DMS 273 (cell line): Measurements from ENCODE around the gene VPS50.
A peak's percentile ranks its signal among the peaks of the same experiment; 100 is the strongest.

Experiments used
- DNase-seq: peaks from one replicate; lab custom pipeline; 2025; ENCODE audit not compliant: unreplicated experiment; lab: John Stamatoyannopoulos, UW

The VPS50 gene

GRCh38 chr7:93238131-93238530 is 6.0 kb downstream of the VPS50 start:
- no peak for DNase-seq

DNA sequence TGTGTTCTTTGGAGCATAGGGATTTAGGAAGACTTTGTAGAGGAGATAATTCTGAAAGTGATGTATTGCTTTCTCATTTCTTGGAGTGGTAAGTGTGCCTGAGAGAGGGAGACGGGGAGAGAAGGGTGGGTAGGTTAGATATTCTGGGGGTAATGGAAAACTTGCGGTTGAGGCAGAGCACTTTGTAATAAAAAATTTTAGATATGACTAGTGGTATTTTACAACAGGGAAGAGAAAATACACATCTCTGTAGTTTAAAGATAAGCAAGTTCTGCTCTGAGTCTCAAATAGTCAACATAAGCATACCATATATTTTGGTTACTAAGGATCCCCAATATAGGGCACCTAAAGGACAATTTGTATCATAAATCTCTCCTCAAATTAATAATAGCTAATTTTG is 6.6 kb downstream of the VPS50 start:
- DNase-seq = no peak

DNA sequence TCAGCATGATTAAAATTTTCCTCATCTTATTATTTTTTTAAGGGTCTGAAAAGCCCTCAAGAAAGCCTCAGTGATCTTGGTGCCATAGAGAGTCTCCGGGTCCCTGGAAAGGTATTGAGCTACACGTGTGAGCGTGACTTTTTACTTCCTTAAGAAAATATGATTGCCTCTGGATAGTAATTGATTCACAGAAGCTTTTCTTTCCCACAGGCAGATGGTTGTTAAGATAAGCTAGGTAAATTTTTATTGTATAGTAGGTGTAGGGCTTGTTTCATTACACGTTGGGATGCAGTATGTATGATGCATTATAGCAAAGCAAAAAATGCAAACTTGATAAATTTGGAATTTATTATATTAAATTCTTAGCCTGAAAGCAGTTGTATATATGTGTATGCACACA is 7.7 kb downstream of the VPS50 start:
- DNase-seq = no peak

GRCh38 chr7:93242106-93242505 is 9.9 kb downstream of the VPS50 start:
- no peak for DNase-seq

- DNase-seq = peak; percentile 68
Observed at GRCh38 chr7:93245525-93246432, 13.6 kb downstream of the VPS50 start.

DNA sequence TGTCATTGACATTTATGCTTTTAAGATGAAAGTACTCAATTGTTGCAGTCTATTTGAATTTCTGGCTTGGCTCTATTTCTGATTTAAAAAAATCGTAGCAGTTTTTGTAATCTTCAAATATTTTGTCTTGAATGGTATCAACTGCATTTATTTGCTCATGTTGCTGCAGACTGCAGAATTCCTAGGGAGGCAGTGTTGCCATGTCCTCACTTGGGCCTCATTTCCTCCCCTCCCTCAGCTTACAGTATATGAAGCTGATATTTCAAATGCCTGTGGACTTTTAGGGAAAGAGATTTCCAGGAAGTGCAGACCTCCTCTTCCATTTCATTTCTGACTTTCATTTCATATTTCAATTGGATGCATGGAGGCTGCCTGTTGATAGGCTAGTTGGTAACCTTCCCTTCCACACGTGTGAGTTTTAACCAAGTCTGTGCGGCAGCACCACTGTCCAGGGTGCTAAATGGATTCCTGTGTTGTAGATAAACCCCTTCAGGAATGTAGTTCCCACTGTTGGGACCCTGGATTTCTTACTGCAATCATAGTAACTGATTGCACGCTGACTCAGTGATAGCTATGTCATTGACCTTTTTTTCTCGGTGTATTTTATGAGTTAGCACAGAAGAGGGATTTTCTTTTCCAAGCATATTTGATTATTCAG is 17.5 kb downstream of the VPS50 start:
- no peak for DNase-seq

- DNase-seq = no peak
Observed at GRCh38 chr7:93258661-93259060, 26.5 kb downstream of the VPS50 start.

DNA sequence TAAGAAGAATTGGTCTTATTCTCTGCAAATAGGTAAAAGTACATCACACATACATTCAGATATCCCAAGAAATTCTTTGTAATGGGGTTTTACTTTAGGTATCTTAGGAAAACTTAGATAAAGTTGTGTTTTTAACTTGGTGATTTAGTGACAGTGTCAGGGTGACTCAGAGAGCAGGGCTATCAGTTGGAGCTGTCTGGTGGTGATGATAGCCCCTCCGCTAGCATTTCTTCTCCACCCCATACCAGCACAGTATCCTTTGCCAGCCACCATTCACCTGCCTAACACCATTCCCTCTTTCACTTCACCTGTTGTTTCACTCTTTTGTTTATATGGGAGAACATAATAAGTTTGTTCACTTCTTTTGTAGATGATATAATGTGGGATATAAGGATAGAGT is 30.4 kb downstream of the VPS50 start:
- DNase-seq = no peak

- no peak for DNase-seq
Observed at GRCh38 chr7:93265220-93265619, 33.1 kb downstream of the VPS50 start.

DNA sequence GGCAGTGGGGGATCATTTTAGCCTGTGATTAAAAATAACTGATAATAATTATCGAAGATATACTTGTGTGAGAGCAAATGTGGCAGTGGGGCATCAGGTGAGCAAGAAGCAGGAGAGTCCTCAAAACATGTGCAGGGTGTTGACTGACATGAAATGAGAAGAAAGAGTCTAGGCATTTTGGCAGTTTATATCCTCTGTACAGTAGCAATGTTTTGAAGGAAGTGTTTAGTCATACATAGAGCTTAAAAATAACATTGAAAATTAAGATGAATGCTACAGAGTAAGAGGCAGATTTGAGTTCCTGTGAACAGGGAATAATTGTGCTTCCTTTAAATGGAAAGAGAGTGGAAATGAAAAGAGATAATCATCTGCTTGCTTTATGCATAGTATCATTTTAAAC is 47.4 kb downstream of the VPS50 start:
- DNase-seq = no peak

GRCh38 chr7:93284908-93285307 is 52.7 kb downstream of the VPS50 start:
- DNase-seq = peak; percentile 10

- no peak for DNase-seq
Observed at GRCh38 chr7:93293229-93293628, 61.1 kb downstream of the VPS50 start.

DNA sequence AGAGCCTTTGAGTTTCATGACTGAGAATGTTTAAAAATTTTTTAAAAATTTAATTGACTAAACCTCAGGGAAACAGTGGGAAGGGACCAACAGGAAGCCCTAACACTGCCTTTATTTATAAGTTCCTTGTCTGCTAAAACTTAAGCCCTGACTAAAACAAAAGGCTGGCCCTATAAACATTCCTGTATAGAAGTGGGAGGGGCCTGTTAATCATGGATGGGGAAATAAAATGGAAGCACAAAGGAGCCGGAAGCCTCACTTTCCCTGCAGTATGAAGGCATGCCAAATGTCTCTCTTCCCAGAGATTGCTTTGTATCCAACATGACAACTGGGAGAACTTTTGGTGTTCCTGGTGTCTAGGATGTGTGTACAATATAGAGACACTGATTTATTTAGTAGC is 66.0 kb downstream of the VPS50 start:
- no peak for DNase-seq

DNA sequence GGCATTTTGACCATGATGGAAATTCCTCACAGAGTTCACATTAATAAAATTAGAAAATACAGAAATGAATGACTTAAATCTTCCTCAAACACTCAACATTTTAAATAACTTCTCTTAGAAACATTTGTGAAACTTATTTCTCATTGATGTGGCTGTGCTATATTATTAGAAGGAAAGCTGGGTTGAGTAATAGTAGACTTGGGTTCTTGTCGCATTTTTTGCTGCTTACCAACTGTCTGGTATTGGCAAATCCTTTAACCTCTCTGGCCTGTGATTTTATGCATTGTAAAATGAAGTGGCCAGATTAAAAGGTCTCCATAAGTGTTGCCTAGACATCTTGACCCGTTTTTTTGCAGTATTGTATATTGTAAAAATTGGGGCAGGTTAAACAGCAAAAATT is 66.5 kb downstream of the VPS50 start:
- DNase-seq = no peak

DNA sequence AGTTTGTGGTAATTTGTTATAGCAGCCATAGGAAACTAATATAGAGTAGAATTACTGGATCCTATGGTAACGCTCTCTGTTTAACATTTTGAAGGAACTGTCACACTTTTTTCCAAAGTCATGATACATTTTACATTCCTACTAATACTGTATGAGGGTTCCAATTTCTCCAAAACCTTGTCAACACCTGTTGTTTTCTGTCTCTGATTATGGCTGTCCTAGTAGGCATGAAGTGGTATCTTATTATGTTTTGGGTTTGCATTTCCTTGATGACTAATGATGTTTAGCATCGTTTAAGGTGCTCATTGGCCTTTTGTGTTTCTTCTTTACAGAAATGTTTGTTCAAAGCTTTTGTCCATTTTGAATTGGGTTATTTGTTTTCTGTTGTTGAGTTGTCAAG is 69.6 kb downstream of the VPS50 start:
- DNase-seq = no peak

DNA sequence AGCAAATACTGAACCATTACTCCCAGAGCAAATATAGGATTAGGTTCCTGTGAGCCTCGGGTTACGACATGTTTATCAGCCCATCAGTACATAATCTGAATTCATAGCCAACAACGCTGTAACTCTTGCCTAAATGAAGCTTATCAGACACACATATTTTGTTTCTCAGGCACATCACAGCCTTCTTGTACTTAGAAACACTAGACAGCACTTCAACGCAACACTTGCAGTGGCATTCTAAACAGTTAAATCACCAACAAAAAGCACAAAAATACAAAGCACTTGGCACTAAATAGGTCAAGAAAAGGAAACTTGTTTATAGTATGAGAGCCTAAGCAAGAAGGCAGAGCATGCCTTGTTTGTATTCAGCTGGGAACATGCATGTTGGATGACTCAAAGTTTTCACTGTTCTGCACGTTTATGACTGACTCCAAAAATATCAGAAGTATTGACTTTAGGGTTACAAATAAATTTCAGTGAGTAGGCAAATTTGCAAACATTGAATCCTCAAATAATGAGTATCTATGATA is 75.0 kb downstream of the VPS50 start:
- no peak for DNase-seq

GRCh38 chr7:93307943-93308342 is 75.8 kb downstream of the VPS50 start:
- no peak for DNase-seq

GRCh38 chr7:93310346-93310745 is 78.2 kb downstream of the VPS50 start:
- no peak for DNase-seq

GRCh38 chr7:93314449-93314848 is 82.3 kb downstream of the VPS50 start:
- DNase-seq = no peak

DNA sequence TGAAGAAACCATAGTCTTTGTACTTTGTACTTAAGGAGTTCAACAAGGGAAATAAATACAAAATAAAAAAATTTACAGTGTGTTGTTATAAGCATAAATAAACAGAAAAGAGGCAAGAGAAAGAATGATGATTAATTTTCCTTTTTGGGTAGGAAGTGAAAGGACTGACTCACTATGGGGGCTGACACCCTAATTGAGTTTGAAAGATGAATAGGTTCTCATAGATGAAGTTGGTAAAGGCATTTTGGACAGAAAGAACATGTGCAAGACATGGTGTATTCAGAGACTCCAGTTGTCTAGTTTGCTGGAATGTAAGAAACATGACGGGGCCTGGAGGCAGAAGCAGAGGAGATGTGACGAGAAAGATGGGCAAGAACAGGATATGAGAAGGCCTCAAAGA is 83.7 kb downstream of the VPS50 start:
- no peak for DNase-seq

DNA sequence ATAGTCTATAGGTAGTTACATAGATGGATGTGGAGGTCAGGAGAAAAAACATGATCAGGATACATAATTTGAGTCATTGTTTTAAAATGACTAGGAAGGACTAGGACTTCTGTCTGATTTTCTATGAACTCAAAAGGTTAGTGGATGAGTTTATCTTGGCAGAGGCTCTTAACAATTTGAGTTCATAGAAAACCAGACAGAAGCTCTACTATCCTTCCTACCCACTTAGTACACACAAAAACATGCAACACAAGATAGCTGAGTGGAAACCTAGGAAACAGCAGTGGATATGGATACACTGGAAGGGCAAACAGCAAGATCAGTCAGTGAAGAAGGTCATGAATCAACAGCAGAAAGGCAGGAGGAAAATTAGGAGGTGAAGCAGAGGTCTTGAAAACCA is 84.6 kb downstream of the VPS50 start:
- no peak for DNase-seq

GRCh38 chr7:93320887-93321286 is 88.7 kb downstream of the VPS50 start:
- no peak for DNase-seq
